ENCODE results near the gene PXDN.

DNA sequence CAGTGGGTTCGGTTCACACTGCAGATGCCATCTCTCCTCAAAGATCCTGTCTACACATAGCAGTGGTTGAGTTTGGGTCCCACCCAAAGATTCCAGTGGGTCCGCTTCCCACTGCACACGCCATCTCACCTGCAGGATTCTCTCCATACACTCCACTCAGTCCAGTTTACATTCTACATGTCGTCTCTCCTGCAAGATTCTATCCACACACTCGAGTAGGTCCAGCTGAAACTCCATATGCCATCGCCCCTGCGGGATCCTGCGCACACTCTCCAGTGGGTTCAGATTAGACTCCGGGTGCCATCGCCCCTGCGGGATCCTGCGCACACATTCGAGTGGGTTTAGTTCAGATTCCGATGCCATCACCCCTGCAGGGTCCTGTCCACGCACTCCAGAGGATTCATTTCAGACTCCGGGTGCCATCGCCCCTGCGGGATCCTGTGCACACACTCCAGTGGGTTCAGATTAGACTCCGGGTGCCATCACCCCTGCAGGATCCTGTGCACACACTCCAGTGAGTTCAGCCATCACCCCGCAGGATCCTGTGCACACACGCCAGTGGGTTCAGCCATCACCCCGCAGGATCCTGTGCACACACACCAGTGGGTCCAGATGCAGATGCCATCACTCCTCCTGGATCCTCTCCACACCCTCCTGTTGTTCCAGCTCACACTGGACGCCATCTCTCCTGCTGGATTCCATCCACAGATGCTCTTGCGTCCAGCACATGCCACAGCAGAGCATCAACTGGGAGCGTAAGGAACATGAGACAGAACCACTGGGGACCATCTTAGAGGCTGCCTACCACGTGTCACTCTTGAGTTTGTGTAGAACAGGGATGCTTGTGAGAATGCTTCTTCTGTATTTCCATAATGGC lies 3.0 kb upstream of the PXDN start:
- TF ChIP-seq, protein P1, sequence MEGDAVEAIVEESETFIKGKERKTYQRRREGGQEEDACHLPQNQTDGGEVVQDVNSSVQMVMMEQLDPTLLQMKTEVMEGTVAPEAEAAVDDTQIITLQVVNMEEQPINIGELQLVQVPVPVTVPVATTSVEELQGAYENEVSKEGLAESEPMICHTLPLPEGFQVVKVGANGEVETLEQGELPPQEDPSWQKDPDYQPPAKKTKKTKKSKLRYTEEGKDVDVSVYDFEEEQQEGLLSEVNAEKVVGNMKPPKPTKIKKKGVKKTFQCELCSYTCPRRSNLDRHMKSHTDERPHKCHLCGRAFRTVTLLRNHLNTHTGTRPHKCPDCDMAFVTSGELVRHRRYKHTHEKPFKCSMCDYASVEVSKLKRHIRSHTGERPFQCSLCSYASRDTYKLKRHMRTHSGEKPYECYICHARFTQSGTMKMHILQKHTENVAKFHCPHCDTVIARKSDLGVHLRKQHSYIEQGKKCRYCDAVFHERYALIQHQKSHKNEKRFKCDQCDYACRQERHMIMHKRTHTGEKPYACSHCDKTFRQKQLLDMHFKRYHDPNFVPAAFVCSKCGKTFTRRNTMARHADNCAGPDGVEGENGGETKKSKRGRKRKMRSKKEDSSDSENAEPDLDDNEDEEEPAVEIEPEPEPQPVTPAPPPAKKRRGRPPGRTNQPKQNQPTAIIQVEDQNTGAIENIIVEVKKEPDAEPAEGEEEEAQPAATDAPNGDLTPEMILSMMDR (IDR thresholded peaks at IDR 0.05), result no peak
- no peak for TF ChIP-seq EZH2 (IDR thresholded peaks at IDR 0.05; ENCODE audit: borderline replicate concordance, insufficient read depth, low read depth, low read length, poor library complexity, severe bottlenecking)
